Kidney (tissue), 14 donors: Measurements from ENCODE around the gene IL36B. TPM values are rescaled to one million over a fixed set of nuclear protein-coding genes. Genes with fewer than 3 reads are reported as not detected.
A peak's percentile ranks its signal among the peaks of the same experiment; 100 is the strongest.

Experiments
- DNase-seq, 5 donors: peaks; one replicate each; pipeline ENCODE4 v3.0.0-alpha.2; 2013 to 2020
- FAIRE-seq: peaks from 2 replicates; lab custom pipeline; 2012; peaks lifted over from hg19 to GRCh38; lab: Jason Lieb, UNC
- H3K27ac ChIP-seq, 2 donors: one replicate each; pipeline ENCODE4 v1.7.0; 2013; ENCODE audit warnings: low read depth in 2 of 2, low read length in 2 of 2, inconsistent platforms in 1 of 2
- H3K27me3 ChIP-seq: one replicate; pipeline ENCODE4 v1.7.1; 2013; ENCODE audit warnings: low read length, inconsistent platforms; ENCODE audit not compliant: control insufficient read depth, insufficient read depth
- H3K36me3 ChIP-seq, 3 donors: one replicate each; pipeline versions ENCODE4 v1.7.0 to v1.7.1; 2013; ENCODE audit warnings: low read length in 3 of 3, control low read depth in 1 of 3, inconsistent platforms in 1 of 3; ENCODE audit not compliant: insufficient read depth in 3 of 3, control insufficient read depth in 2 of 3
- H3K4me1 ChIP-seq, 3 donors: one replicate each; pipeline versions ENCODE4 v1.7.0 to v1.7.1; 2013; ENCODE audit warnings: low read length in 3 of 3, inconsistent platforms in 1 of 3, low read depth in 1 of 3; ENCODE audit not compliant: control insufficient read depth in 2 of 3, insufficient read depth in 2 of 3
- H3K4me3 ChIP-seq, 3 donors: one replicate each; pipeline versions ENCODE4 v1.7.0 to v1.8.1; 2013; ENCODE audit warnings: low read length in 3 of 3, control low read depth in 1 of 3, inconsistent platforms in 1 of 3
- H3K9ac ChIP-seq, 3 donors: one replicate each; pipeline versions ENCODE4 v1.7.0 to v1.7.1; 2013; ENCODE audit warnings: low read length in 3 of 3, control low read depth in 1 of 3, inconsistent platforms in 1 of 3
- H3K9me3 ChIP-seq, 3 donors: one replicate each; pipeline versions ENCODE4 v1.7.0 to v1.7.1; 2013; ENCODE audit warnings: low read length in 3 of 3, control low read depth in 1 of 3, inconsistent platforms in 1 of 3; ENCODE audit not compliant: control insufficient read depth in 2 of 3, insufficient read depth in 1 of 3
- CTCF ChIP-seq: IDR thresholded peaks from 3 replicates; pipeline ENCODE4 v1.5.1; 2012; ENCODE audit warnings: mild to moderate bottlenecking, moderate library complexity, borderline replicate concordance; ENCODE audit not compliant: insufficient read depth; ENCODE audit errors: extremely low read depth
- intact Hi-C: fragments of 100-400 bp; cut with DNase I; formaldehyde crosslinking; loops from one replicate; pipeline ENCODE4 v1.11.1; 2022
- polyA plus RNA-seq: library from polyadenylated mRNA; stranded (reverse); fragments of 350-450 nt; fragmentation: Illumina TruSeq; extraction: RNeasy Lipid Tissue Mini Kit (QIAGEN cat#74804); gene quantifications from one replicate; pipeline ENCODE4 v1.2.3, GENCODE V29; 2014; ENCODE audit warnings: low read depth, low replicate concordance; ENCODE audit not compliant: insufficient read depth
- total RNA-seq: library from RNA; stranded (reverse); fragmentation: NEBNext Ultra II Directional; extraction: Animal tissue kit (Norgen Biotek cat#: 25700); gene quantifications from one replicate; pipeline ENCODE4 v1.2.1, GENCODE V29; 2021
- donor health status: control.
- donor health status: control.
- donor health status: control.
- donor health status: control.
- donor health status: control.
- donor health status: DM: yes; HTN: yes; CAD: no.
- donor health status: Normal renal cell carcinoma (clear cell type).

The IL36B gene
- total and polyA plus RNA-seq, 2 donors from 2014 or later: not detected

- H3K4me3 ChIP-seq: no peak overlapping the region
- no peaks in the 10 kb centered on the region for H3K9me3 ChIP-seq
- intact Hi-C loops: no loop called here
- no peak overlapping the region for H3K27ac ChIP-seq
- H3K4me1 ChIP-seq: no peaks in the 10 kb centered on the region
- TF ChIP-seq CTCF: no peak
- H3K36me3 ChIP-seq: no peaks in the 10 kb centered on the region
- no peak overlapping the region for H3K9ac ChIP-seq
- FAIRE-seq (peak; percentile 25), DNase-seq (no peak)
- H3K27me3 ChIP-seq: no peaks in the 10 kb centered on the region
These were observed 43.0 kb downstream of the IL36B start for GRCh38 chr2:113009622-113010021.

GRCh38 chr2:113007250-113007649 lies 45.4 kb downstream of the IL36B start:
- TF ChIP-seq CTCF: no peak
- Histone ChIP-seq H3K4me1 (no peaks in the 10 kb centered on the region), H3K27ac (no peak overlapping the region), H3K9ac (no peak overlapping the region), H3K9me3 (no peaks in the 10 kb centered on the region), H3K36me3 (no peaks in the 10 kb centered on the region), H3K27me3 (no peaks in the 10 kb centered on the region), H3K4me3 (no peak overlapping the region)
- FAIRE-seq (no peak), DNase-seq (no peak)
- intact Hi-C loops: no loop called here

GRCh38 chr2:113005030-113005509 lies 47.6 kb downstream of the IL36B start, which contains the start of gene IL36A:
Gene IL36A (plus strand): TSS chr2:113005459. CDS start chr2:113005872, 413 bp downstream.
- Histone ChIP-seq H3K9ac (no peak within 1 kb of the TSS), H3K27ac (no peak within 1 kb of the TSS), H3K9me3 (peaks cover 0 to 10% (median 0%) of the 10 kb centered on the region in 3 donors), H3K4me1 (no peaks in the 10 kb centered on the region), H3K36me3 (no peaks in the 10 kb centered on the region), H3K27me3 (no peaks in the 10 kb centered on the region), H3K4me3 (no peak within 1 kb of the TSS)
- no peak for DNase-seq
- FAIRE-seq: no peak
- TF ChIP-seq CTCF: no peak
- intact Hi-C loops: no loop called here

GRCh38 chr2:113002677-113003076 lies 50.0 kb downstream of the IL36B start:
- Histone ChIP-seq H3K4me3 (no peak overlapping the region), H3K9ac (no peak overlapping the region)
- FAIRE-seq: no peak

More at GRCh38 chr2:113002677-113003076, 50.0 kb downstream of the IL36B start:
- DNase-seq: no peak
- H3K36me3 ChIP-seq: no peaks in the 10 kb centered on the region
- peaks cover 0 to 15% (median 0%) of the 10 kb centered on the region in 3 donors for H3K9me3 ChIP-seq
- H3K4me1 ChIP-seq: no peaks in the 10 kb centered on the region
- TF ChIP-seq CTCF: no peak
- H3K27me3 ChIP-seq: no peaks in the 10 kb centered on the region
- H3K27ac ChIP-seq: no peak overlapping the region
- intact Hi-C loops: no loop called here
